ENCODE measurements around the gene ESPN. TPM values are rescaled to one million over a fixed set of nuclear protein-coding genes. Genes with fewer than 3 reads are reported as not detected.

Gene ESPN
- total RNA-seq, 1 donor from 2014 or later: 0.66 TPM

DNA sequence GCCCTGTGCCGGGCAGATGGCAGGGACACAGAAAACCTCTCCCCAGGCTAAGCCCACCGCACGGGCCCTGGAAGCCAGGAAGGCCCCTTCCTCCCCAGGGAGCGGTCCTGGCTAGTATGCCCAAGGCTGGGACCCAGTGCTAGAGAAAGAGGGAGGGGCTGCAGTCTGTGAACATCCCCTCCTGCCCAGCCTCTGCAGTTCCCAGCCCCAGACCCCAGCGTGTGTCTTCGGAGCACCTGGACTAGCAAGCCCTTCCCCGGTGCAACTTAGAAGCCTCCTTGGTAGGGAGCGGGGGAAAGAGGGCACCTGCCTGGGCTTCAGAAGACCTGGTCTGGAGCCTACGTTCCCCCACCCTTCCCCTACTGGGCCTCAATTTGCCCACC, 64.8 kb downstream of the ESPN start:
- Histone ChIP-seq H3K27ac (ENCODE audit: low read depth, low read length) (no peak overlapping the region), H3K79me2 (ENCODE audit: insufficient read depth, low read length) (peaks cover 59% of the 10 kb centered on the region), H3K4me2 (ENCODE audit: low read length) (peak overlapping the region; percentile 100), H3K4me1 (ENCODE audit: insufficient read depth, low read length) (peaks cover 43% of the 10 kb centered on the region), H3K9ac (ENCODE audit: low read length) (peak overlapping the region; percentile 96), H2AFZ (ENCODE audit: low read depth, low read length) (no peak overlapping the region), H3K4me3 (ENCODE audit: insufficient read depth, low read depth, low read length) (peak overlapping the region; percentile 91), H3K9me3 (ENCODE audit: insufficient read depth, low read depth, low read length) (no peaks in the 10 kb centered on the region), H3K27me3 (ENCODE audit: insufficient read depth, low read length) (no peaks in the 10 kb centered on the region), H3K36me3 (ENCODE audit: insufficient read depth, low read length) (no peaks in the 10 kb centered on the region), H4K20me1 (ENCODE audit: insufficient read depth, low read length) (peaks cover 6% of the 10 kb centered on the region)
- Mint-ChIP-seq H3K36me3 (ENCODE audit: low read depth, unreplicated experiment) (peaks cover 2% of the 10 kb centered on the region), H3K4me3 (ENCODE audit: unreplicated experiment) (peak overlapping the region; percentile 86), H3K27me3 (ENCODE audit: low read depth, unreplicated experiment) (no peaks in the 10 kb centered on the region), H3K4me1 (ENCODE audit: low read depth, unreplicated experiment) (peaks cover 8% of the 10 kb centered on the region), H3K9me3 (ENCODE audit: unreplicated experiment) (no peaks in the 10 kb centered on the region), H3K27ac (ENCODE audit: unreplicated experiment) (no peak overlapping the region)
- DNase-seq (ENCODE audit: low read depth) (no peak), FAIRE-seq (no peak)
- TF ChIP-seq, protein P1, sequence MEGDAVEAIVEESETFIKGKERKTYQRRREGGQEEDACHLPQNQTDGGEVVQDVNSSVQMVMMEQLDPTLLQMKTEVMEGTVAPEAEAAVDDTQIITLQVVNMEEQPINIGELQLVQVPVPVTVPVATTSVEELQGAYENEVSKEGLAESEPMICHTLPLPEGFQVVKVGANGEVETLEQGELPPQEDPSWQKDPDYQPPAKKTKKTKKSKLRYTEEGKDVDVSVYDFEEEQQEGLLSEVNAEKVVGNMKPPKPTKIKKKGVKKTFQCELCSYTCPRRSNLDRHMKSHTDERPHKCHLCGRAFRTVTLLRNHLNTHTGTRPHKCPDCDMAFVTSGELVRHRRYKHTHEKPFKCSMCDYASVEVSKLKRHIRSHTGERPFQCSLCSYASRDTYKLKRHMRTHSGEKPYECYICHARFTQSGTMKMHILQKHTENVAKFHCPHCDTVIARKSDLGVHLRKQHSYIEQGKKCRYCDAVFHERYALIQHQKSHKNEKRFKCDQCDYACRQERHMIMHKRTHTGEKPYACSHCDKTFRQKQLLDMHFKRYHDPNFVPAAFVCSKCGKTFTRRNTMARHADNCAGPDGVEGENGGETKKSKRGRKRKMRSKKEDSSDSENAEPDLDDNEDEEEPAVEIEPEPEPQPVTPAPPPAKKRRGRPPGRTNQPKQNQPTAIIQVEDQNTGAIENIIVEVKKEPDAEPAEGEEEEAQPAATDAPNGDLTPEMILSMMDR (IDR thresholded peaks at IDR 0.05; ENCODE audit: insufficient read depth, low read depth, low read length): no peak
- no peak for TF ChIP-seq EZH2 (IDR thresholded peaks at IDR 0.05; ENCODE audit: insufficient read depth, low read length)

DNA sequence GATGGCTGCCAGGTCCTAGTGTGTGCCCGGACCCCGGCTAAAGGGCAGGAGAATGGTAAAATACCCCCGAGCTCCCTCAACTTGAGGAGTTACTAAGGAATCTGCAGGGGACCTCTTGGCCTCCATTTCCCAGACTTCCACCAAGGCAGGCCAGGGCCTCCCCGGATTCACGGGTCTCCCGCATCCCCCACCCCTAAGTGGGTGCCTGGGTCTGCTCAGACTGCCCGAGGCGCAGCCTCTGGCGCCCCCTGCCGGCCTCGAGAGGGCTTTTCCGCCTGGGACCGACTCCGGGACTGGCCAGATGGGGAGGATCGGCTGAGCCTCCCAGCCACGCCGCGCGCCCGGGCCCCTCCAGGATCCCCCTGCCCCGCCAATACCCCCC, 65.2 kb downstream of the ESPN start:
- H3K27ac Mint-ChIP-seq (ENCODE audit: unreplicated experiment): no peak overlapping the region
- peak overlapping the region; percentile 86 for H3K4me3 Mint-ChIP-seq (ENCODE audit: unreplicated experiment)
- Histone ChIP-seq H3K4me1 (ENCODE audit: insufficient read depth, low read length) (peaks cover 43% of the 10 kb centered on the region), H4K20me1 (ENCODE audit: insufficient read depth, low read length) (peaks cover 6% of the 10 kb centered on the region), H3K27me3 (ENCODE audit: insufficient read depth, low read length) (no peaks in the 10 kb centered on the region), H3K4me3 (ENCODE audit: insufficient read depth, low read depth, low read length) (peak overlapping the region; percentile 91), H3K9ac (ENCODE audit: low read length) (peak overlapping the region; percentile 96), H3K9me3 (ENCODE audit: insufficient read depth, low read depth, low read length) (no peaks in the 10 kb centered on the region), H3K27ac (ENCODE audit: low read depth, low read length) (peak overlapping the region; percentile 95), H3K36me3 (ENCODE audit: insufficient read depth, low read length) (no peaks in the 10 kb centered on the region), H3K4me2 (ENCODE audit: low read length) (peak overlapping the region; percentile 100), H3K79me2 (ENCODE audit: insufficient read depth, low read length) (peaks cover 55% of the 10 kb centered on the region), H2AFZ (ENCODE audit: low read depth, low read length) (peak overlapping the region; percentile 87)
- H3K36me3 Mint-ChIP-seq (ENCODE audit: low read depth, unreplicated experiment): peaks cover 2% of the 10 kb centered on the region
- peak; percentile 29 for DNase-seq (ENCODE audit: low read depth)
- TF ChIP-seq, protein P1 (IDR thresholded peaks at IDR 0.05; ENCODE audit: insufficient read depth, low read depth, low read length): peak; percentile 62
- no peak for TF ChIP-seq EZH2 (IDR thresholded peaks at IDR 0.05; ENCODE audit: insufficient read depth, low read length)
- H3K4me1 Mint-ChIP-seq (ENCODE audit: low read depth, unreplicated experiment): peaks cover 8% of the 10 kb centered on the region
- no peak for FAIRE-seq
- H3K27me3 Mint-ChIP-seq (ENCODE audit: low read depth, unreplicated experiment): no peaks in the 10 kb centered on the region
- H3K9me3 Mint-ChIP-seq (ENCODE audit: unreplicated experiment): no peaks in the 10 kb centered on the region

DNA sequence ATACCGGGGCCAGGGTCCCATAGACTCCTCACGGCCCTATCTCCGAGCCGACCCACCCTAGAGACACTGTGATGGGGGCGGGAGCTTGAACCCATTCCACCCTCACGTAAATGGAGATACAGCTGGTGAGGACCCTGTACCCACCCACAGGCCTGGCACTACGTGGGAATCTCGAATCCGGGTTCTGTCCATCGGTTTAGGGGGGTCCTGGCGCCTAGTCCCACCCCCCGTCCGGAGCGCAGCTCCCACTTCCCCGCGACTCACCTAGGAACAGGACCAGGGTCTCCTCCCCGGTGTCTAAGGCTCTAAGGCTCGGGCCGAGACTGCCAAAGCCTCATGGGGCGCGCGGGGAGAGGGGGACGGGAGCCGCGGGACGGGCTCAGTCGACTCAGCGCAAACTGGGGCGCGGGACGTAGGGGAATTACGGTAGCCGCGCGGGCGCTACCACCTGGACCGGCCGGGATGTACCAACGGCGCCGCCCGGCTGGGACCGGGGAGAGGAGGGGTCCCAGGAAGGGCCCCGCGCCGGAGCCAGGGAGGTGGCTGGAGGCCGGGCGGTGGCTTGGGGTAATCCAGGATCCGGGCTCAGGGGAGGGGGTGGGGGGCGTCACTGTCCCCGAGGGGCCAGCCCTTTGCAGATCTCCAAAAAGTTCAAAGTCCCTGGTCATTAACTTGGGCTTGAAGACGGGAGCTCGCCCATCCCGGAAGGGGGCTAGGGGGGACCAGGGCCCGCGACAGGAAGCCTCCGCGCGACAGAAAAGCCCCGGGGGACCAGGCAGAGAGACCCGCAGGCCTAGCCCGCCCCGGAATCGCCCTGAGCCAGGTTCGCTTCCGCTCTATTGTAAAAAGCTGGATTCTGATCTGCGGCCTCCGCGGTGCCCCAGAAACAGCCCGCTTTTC, 65.9 kb downstream of the ESPN start:
- H3K27ac ChIP-seq (ENCODE audit: low read depth, low read length): peak overlapping the region; percentile 95

More for the DNA sequence above, 65.9 kb downstream of the ESPN start:
- Histone ChIP-seq H2AFZ (ENCODE audit: low read depth, low read length) (peak overlapping the region; percentile 87), H3K27me3 (ENCODE audit: insufficient read depth, low read length) (no peaks in the 10 kb centered on the region), H4K20me1 (ENCODE audit: insufficient read depth, low read length) (peaks cover 6% of the 10 kb centered on the region), H3K79me2 (ENCODE audit: insufficient read depth, low read length) (peaks cover 49% of the 10 kb centered on the region), H3K9me3 (ENCODE audit: insufficient read depth, low read depth, low read length) (no peaks in the 10 kb centered on the region), H3K4me1 (ENCODE audit: insufficient read depth, low read length) (peaks cover 45% of the 10 kb centered on the region), H3K4me3 (ENCODE audit: insufficient read depth, low read depth, low read length) (peak overlapping the region; percentile 91), H3K36me3 (ENCODE audit: insufficient read depth, low read length) (no peaks in the 10 kb centered on the region), H3K9ac (ENCODE audit: low read length) (peak overlapping the region; percentile 96), H3K4me2 (ENCODE audit: low read length) (peak overlapping the region; percentile 100)
- TF ChIP-seq, protein P1 (IDR thresholded peaks at IDR 0.05; ENCODE audit: insufficient read depth, low read depth, low read length): no peak
- TF ChIP-seq EZH2 (IDR thresholded peaks at IDR 0.05; ENCODE audit: insufficient read depth, low read length): no peak
- Mint-ChIP-seq H3K27me3 (ENCODE audit: low read depth, unreplicated experiment) (no peaks in the 10 kb centered on the region), H3K4me3 (ENCODE audit: unreplicated experiment) (peak overlapping the region; percentile 86), H3K27ac (ENCODE audit: unreplicated experiment) (no peak overlapping the region), H3K36me3 (ENCODE audit: low read depth, unreplicated experiment) (peaks cover 2% of the 10 kb centered on the region), H3K4me1 (ENCODE audit: low read depth, unreplicated experiment) (peaks cover 8% of the 10 kb centered on the region), H3K9me3 (ENCODE audit: unreplicated experiment) (no peaks in the 10 kb centered on the region)
- peak; percentile 69 for DNase-seq (ENCODE audit: low read depth)
- FAIRE-seq: no peak
